Thyroid gland (tissue), 4 donors: Measurements from ENCODE around the gene CFHR1.
"Not testable (repeated sequence)": the region's sequence is repeated elsewhere in the genome, so short reads cannot be mapped to it uniquely, and the experiment has no call there.

Source experiments
- CTCF ChIP-seq, 6 experiments: fragments of 200-600 bp in 3 of 6; fragments of 450-650 bp in 3 of 6; sonication (generic) in 3 of 6; IDR thresholded peaks; one replicate each; pipeline ENCODE4 v1.5.1; 2016 to 2019; ENCODE audit warnings: antibody characterized with exemption in 6 of 6, mild to moderate bottlenecking in 2 of 6, inconsistent platforms in 1 of 6, moderate library complexity in 1 of 6
- POLR2A ChIP-seq, 2 donors: fragments of 450-650 bp; IDR thresholded peaks; one replicate each; pipeline ENCODE4 v1.6.1; 2017; ENCODE audit warnings: antibody characterized with exemption in 2 of 2, mild to moderate bottlenecking in 2 of 2, moderate library complexity in 1 of 2

- peak in 3 of 6 experiments; percentile 8 to 39 (median 27) for TF ChIP-seq CTCF (IDR thresholded peaks at IDR 0.05)
- not testable (repeated sequence) for TF ChIP-seq POLR2A (IDR thresholded peaks at IDR 0.05)
These were observed 8.3 kb downstream of the CFHR1 start for GRCh38 chr1:196827860-196828259.
